A673 (cell line): ENCODE measurements around the gene B3GALT5. TPM values are rescaled to one million over a fixed set of nuclear protein-coding genes. Genes with fewer than 3 reads are reported as not detected.

ENCODE experiments used
- BruUV-seq: library from RNA; stranded (reverse); fragments of 400-500 nt; replicated peaks from 2 replicates; lab custom pipeline; 2021; lab: Mats Ljungman, UMichigan
- CTCF ChIA-PET: fragments of 300-600 bp; sonication (Branson Sonifier 250); formaldehyde crosslinking; loops from one replicate; lab custom pipeline; 2022; ENCODE audit warnings: antibody characterized with exemption; lab: Charles Lee
- POLR2A ChIA-PET: fragments of 300-600 bp; sonication (Branson Sonifier 250); formaldehyde crosslinking; loops from one replicate; lab custom pipeline; 2022; ENCODE audit warnings: antibody characterized with exemption; ENCODE audit not compliant: low non-redundant PET; lab: Charles Lee
- DNase-seq: peaks from one replicate; pipeline ENCODE4 v3.0.0-alpha.2; 2015; ENCODE audit warnings: low spot score
- H3K27ac ChIP-seq: fragments of 200-600 bp; sonication (generic); 2 replicates; pipeline ENCODE4 v1.5.1; 2016; ENCODE audit warnings: mixed run types, low read depth, mild to moderate bottlenecking, mixed read lengths, antibody characterized with exemption, low read length; ENCODE audit not compliant: poor library complexity, severe bottlenecking
- H3K27me3 ChIP-seq: fragments of 200-600 bp; sonication (generic); replicated peaks from 2 replicates; pipeline ENCODE4 v1.6.1; 2017; ENCODE audit warnings: mixed run types, low read depth, mild to moderate bottlenecking, mixed read lengths, antibody characterized with exemption, low read length; ENCODE audit not compliant: insufficient read depth, poor library complexity
- H3K36me3 ChIP-seq: fragments of 200-600 bp; sonication (generic); 2 replicates; pipeline ENCODE4 v1.6.1; 2016; ENCODE audit warnings: mixed run types, mild to moderate bottlenecking, mixed read lengths, antibody characterized with exemption, low read length; ENCODE audit not compliant: insufficient read depth, poor library complexity, severe bottlenecking
- H3K4me1 ChIP-seq: fragments of 200-600 bp; sonication (generic); 2 replicates; pipeline ENCODE4 v1.6.1; 2017; ENCODE audit warnings: mixed run types, mild to moderate bottlenecking, mixed read lengths, antibody characterized with exemption, low read length; ENCODE audit not compliant: insufficient read depth, poor library complexity, severe bottlenecking
- H3K4me3 ChIP-seq: fragments of 200-600 bp; sonication (generic); 2 replicates; pipeline ENCODE4 v1.5.1; 2016; ENCODE audit warnings: low read depth, mixed run types, mild to moderate bottlenecking, mixed read lengths, low read length; ENCODE audit not compliant: poor library complexity, severe bottlenecking
- H3K9me3 ChIP-seq: fragments of 200-600 bp; sonication (generic); 2 replicates; pipeline ENCODE4 v1.6.1; 2016; ENCODE audit warnings: mixed run types, low read depth, mild to moderate bottlenecking, mixed read lengths, antibody characterized with exemption, low read length; ENCODE audit not compliant: poor library complexity, severe bottlenecking
- EZH2 ChIP-seq: fragments of 200-600 bp; sonication (generic); IDR thresholded peaks from 2 replicates; pipeline ENCODE4 v1.6.1; 2017; ENCODE audit warnings: borderline replicate concordance, low read depth, mild to moderate bottlenecking, mixed read lengths, antibody characterized with exemption, low read length; ENCODE audit not compliant: poor library complexity, severe bottlenecking
- intact Hi-C: fragments of 100-400 bp; cut with micrococcal nuclease; formaldehyde crosslinking; loops from one replicate; pipeline ENCODE4 v1.10.0; 2022; ENCODE audit not compliant: unreplicated experiment
- total RNA-seq: library from RNA; stranded (reverse); gene quantifications from 2 replicates; pipeline ENCODE4 v1.2.3, GENCODE V29; 2021
- TF ChIP-seq, protein P1 (sequence below): fragments of 300-800, 200-600 bp; sonication (generic); conservative IDR thresholded peaks from 2 replicates; pipeline ENCODE4 v1.5.1; 2017; ENCODE audit warnings: low read depth, mild to moderate bottlenecking, antibody characterized with exemption, low read length, moderate library complexity, mixed read lengths

Gene B3GALT5
- total RNA-seq, 1 experiment from 2014 or later: 0.32 TPM

DNA sequence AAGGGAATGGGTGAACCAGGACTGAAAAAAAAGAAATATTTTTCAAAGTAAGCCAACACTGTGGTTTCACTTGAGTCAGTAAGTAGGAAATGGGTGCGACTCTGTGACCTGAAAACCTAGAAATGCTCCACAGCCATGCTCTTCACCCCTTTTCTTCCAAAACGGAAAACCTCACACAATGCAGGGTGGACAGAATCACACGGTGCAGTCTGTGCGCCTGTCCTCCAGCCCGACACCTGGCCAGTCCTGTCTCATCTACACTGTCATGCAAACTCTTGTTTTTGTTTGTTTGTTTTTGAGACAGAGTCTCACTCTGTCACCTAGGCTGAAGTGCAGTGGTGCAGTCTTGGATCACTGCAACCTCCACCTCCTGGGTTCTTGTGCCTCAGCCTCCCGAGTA lies 53.3 kb downstream of the B3GALT5 start:
- H3K4me1 ChIP-seq: no peaks in the 10 kb centered on the region
- no peak overlapping the region for H3K27ac ChIP-seq
- POLR2A ChIA-PET: no interaction called here

DNA sequence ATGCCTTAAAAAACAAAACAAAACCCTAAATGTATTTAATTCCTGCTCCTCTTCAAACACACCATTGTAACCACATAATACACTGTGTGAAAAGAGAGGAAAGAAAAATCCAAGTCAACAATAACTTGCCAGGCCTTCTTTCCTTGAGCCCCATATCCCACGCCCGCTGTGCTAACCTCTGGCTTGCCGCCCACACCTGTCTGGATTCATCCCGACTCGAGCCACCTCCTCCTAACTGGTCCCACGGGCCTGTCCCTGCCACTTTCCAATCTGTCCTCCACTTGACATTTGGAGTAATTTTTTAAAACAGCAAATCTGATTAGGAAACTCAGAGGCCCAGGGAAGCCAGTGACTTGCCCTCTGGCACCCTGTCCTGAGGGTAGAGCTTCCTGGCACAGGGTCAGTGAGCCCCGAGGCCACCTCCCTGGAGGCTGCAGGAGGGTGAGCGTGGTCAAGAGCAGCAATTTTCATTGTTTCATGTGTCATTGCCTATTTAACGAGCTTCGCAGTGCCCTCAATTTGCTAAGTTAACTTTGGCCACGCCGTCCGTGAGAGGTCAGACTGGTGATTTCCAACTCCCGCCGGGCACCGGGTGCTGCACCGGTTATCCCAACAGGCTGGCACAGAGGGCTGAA lies 54.1 kb downstream of the B3GALT5 start:
- ChIA-PET POLR2A (no interaction called here), CTCF (no interaction called here)
- Histone ChIP-seq H3K27ac (no peak overlapping the region), H3K27me3 (no peaks in the 10 kb centered on the region), H3K9me3 (no peaks in the 10 kb centered on the region), H3K4me3 (no peak overlapping the region), H3K4me1 (no peaks in the 10 kb centered on the region), H3K36me3 (no peaks in the 10 kb centered on the region)
- BruUV-seq: no TSS peak
- TF ChIP-seq, protein P1, sequence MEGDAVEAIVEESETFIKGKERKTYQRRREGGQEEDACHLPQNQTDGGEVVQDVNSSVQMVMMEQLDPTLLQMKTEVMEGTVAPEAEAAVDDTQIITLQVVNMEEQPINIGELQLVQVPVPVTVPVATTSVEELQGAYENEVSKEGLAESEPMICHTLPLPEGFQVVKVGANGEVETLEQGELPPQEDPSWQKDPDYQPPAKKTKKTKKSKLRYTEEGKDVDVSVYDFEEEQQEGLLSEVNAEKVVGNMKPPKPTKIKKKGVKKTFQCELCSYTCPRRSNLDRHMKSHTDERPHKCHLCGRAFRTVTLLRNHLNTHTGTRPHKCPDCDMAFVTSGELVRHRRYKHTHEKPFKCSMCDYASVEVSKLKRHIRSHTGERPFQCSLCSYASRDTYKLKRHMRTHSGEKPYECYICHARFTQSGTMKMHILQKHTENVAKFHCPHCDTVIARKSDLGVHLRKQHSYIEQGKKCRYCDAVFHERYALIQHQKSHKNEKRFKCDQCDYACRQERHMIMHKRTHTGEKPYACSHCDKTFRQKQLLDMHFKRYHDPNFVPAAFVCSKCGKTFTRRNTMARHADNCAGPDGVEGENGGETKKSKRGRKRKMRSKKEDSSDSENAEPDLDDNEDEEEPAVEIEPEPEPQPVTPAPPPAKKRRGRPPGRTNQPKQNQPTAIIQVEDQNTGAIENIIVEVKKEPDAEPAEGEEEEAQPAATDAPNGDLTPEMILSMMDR: no peak
- TF ChIP-seq EZH2: no peak
- no peak for DNase-seq
- intact Hi-C loops: no loop called here

More for the DNA sequence above, 53.3 kb downstream of the B3GALT5 start:
- CTCF ChIA-PET: no interaction called here
- intact Hi-C loops: no loop called here
- H3K27me3 ChIP-seq: no peaks in the 10 kb centered on the region
- no TSS peak for BruUV-seq
- H3K9me3 ChIP-seq: no peaks in the 10 kb centered on the region
- DNase-seq: no peak
- H3K36me3 ChIP-seq: no peaks in the 10 kb centered on the region
- H3K4me3 ChIP-seq: no peak overlapping the region
- TF ChIP-seq, protein P1: no peak
- no peak for TF ChIP-seq EZH2

DNA sequence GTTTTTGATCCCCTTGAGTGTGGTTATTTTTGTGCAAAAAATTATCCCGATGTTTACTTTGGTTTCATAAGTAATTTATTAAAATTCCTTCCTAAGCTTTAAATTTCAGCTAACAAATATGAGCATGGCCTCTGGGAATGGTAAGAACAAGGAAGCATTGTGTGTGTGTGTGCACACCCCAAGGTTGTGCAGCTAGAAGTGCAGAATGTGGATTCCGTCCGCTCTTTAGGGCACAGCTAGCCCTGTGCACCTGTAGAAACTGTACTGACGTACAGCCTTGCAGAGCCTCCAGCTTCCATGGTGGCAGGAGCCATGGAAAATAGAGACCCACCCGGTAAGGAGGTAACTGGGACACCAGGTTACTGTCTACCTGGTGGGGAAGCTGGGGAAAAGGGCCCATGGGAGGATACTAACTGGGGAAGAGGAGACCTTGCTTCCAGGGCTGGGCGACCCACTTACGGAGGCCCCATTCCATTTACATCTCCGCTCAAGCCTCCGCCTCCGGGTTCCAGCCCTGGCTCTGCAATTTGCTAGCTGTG lies 54.7 kb downstream of the B3GALT5 start:
- no peak for DNase-seq
- TF ChIP-seq, protein P1: no peak
- TF ChIP-seq EZH2: no peak

More for the DNA sequence above, 54.7 kb downstream of the B3GALT5 start:
- ChIA-PET POLR2A (no interaction called here), CTCF (no interaction called here)
- no TSS peak for BruUV-seq
- no peaks in the 10 kb centered on the region for H3K9me3 ChIP-seq
- H3K27me3 ChIP-seq: no peaks in the 10 kb centered on the region
- H3K4me1 ChIP-seq: no peaks in the 10 kb centered on the region
- no peak overlapping the region for H3K27ac ChIP-seq
- H3K4me3 ChIP-seq: no peak overlapping the region
- intact Hi-C loops: no loop called here
- no peaks in the 10 kb centered on the region for H3K36me3 ChIP-seq
